Thoracic aorta (tissue), 2 donors: ENCODE data around the gene CASQ1. TPM values are rescaled to one million over a fixed set of nuclear protein-coding genes. Genes with fewer than 3 reads are reported as not detected.

ENCODE experiments used
- ATAC-seq: fragments of 150-250 bp; one replicate; pipeline ENCODE4 v1.8.0; 2017; ENCODE audit warnings: low read depth; ENCODE audit not compliant: insufficient number of reproducible peaks, low FRiP score
- DNase-seq: peaks from one replicate; pipeline ENCODE4 v3.0.0-alpha.2; 2020; ENCODE audit warnings: low spot score
- H3K27ac ChIP-seq, 2 donors: fragments of 200-600 bp; sonication (generic); 1 replicate in 1 of 2; 2 replicates in 1 of 2; pipeline ENCODE4 v1.5.1; 2016; ENCODE audit warnings: mild to moderate bottlenecking in 2 of 2, moderate library complexity in 2 of 2
- H3K27me3 ChIP-seq: fragments of 200-600 bp; sonication (generic); replicated peaks from 2 replicates; pipeline ENCODE4 v1.6.0; 2016; ENCODE audit warnings: mild to moderate bottlenecking; ENCODE audit not compliant: insufficient read depth
- H3K36me3 ChIP-seq: fragments of 200-600 bp; sonication (generic); one replicate; pipeline ENCODE4 v1.5.1; 2016
- H3K4me1 ChIP-seq, 2 donors: fragments of 200-600 bp; sonication (generic); 1 replicate in 1 of 2; 2 replicates in 1 of 2; pipeline versions ENCODE4 v1.5.1 to v1.6.0; 2016; ENCODE audit warnings: low read depth in 2 of 2, mild to moderate bottlenecking in 1 of 2; ENCODE audit not compliant: control insufficient read depth in 1 of 2
- H3K4me3 ChIP-seq: fragments of 200-600 bp; sonication (generic); 2 replicates; pipeline ENCODE4 v1.5.1; 2016; ENCODE audit warnings: mild to moderate bottlenecking
- H3K9me3 ChIP-seq: fragments of 200-600 bp; sonication (generic); 2 replicates; pipeline ENCODE4 v1.5.1; 2016
- CTCF ChIP-seq: fragments of 200-600 bp; sonication (generic); IDR thresholded peaks from one replicate; pipeline ENCODE4 v1.5.1; 2019; ENCODE audit warnings: antibody characterized with exemption
- total RNA-seq, 2 donors: library from RNA; depleted of rRNA; stranded (reverse); fragments of >200 nt; gene quantifications; one replicate each; pipeline versions ENCODE4 v1.1.0 to v1.2.3, GENCODE V29; 2016

The CASQ1 gene
- total RNA-seq, 2 donors from 2014 or later, result 6.0 to 10.7 TPM

- Histone ChIP-seq H3K27ac (no peak overlapping the region), H3K27me3 (no peaks in the 10 kb centered on the region), H3K9me3 (no peaks in the 10 kb centered on the region), H3K4me1 (peaks cover 6 to 24% of the 10 kb centered on the region in 2 donors), H3K36me3 (no peaks in the 10 kb centered on the region), H3K4me3 (no peak overlapping the region)
- no peak for TF ChIP-seq CTCF
- ATAC-seq (no peak), DNase-seq (no peak)
Measured at GRCh38 chr1:160186246-160186645, 4.1 kb upstream of the CASQ1 start.

- no peak for TF ChIP-seq CTCF
- peaks cover 6 to 27% of the 10 kb centered on the region in 2 donors for H3K4me1 ChIP-seq
Measured at GRCh38 chr1:160186729-160187128, 3.6 kb upstream of the CASQ1 start.

GRCh38 chr1:160187407-160187806 is 3.0 kb upstream of the CASQ1 start:
- Histone ChIP-seq H3K27ac (no peak overlapping the region), H3K9me3 (no peaks in the 10 kb centered on the region), H3K27me3 (no peaks in the 10 kb centered on the region), H3K4me3 (no peak overlapping the region), H3K4me1 (peaks cover 6 to 30% of the 10 kb centered on the region in 2 donors), H3K36me3 (no peaks in the 10 kb centered on the region)
- ATAC-seq (no peak), DNase-seq (no peak)
- TF ChIP-seq CTCF, result no peak

More at GRCh38 chr1:160186729-160187128, 3.6 kb upstream of the CASQ1 start:
- DNase-seq (no peak), ATAC-seq (no peak)
- Histone ChIP-seq H3K27ac (no peak overlapping the region), H3K4me3 (no peak overlapping the region), H3K27me3 (no peaks in the 10 kb centered on the region), H3K9me3 (no peaks in the 10 kb centered on the region), H3K36me3 (no peaks in the 10 kb centered on the region)

- no peaks in the 10 kb centered on the region for H3K9me3 ChIP-seq
- H3K27me3 ChIP-seq, result no peaks in the 10 kb centered on the region
- H3K36me3 ChIP-seq, result no peaks in the 10 kb centered on the region
- no peak overlapping the region for H3K27ac ChIP-seq
- ATAC-seq, result no peak
- H3K4me3 ChIP-seq, result no peak overlapping the region
- DNase-seq, result no peak
- no peak for TF ChIP-seq CTCF
- H3K4me1 ChIP-seq, result peaks cover 10 to 38% of the 10 kb centered on the region in 2 donors
Measured at GRCh38 chr1:160188341-160188740, 2.0 kb upstream of the CASQ1 start.

GRCh38 chr1:160191756-160192155 is 1.4 kb downstream of the CASQ1 start:
- H3K9me3 ChIP-seq, result no peaks in the 10 kb centered on the region
- no peaks in the 10 kb centered on the region for H3K36me3 ChIP-seq
- no peak for TF ChIP-seq CTCF
- H3K4me3 ChIP-seq, result no peak overlapping the region
- no peak overlapping the region for H3K27ac ChIP-seq
- H3K27me3 ChIP-seq, result no peaks in the 10 kb centered on the region
- no peak for ATAC-seq
- peaks cover 12 to 44% of the 10 kb centered on the region in 2 donors for H3K4me1 ChIP-seq
- no peak for DNase-seq
